ENCODE measurements around the gene MACROD2. TPM values are rescaled to one million over a fixed set of nuclear protein-coding genes. Genes with fewer than 3 reads are reported as not detected.
A peak's percentile ranks its signal among the peaks of the same experiment; 100 is the strongest.

The MACROD2 gene
- total RNA-seq, 1 donor from 2014 or later: 17.1 TPM

DNA sequence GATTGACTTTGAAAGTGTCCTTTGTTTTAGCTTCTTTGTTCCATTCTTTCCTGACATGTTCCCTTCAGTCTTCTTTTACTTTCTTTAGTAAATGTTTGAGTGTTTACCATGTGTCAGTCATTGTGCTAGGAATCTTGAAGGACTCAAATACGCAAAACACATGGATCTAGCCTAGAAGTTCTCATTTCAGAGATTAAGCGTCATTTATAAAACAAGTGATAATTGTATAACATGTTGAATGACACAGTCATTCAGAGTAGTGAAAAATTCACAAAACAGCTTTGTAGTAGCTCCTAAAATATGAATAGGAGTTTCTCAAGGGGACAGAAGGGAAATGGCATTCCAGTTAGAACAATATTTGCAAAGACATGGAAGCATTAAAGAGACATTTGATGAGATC is 66.9 kb downstream of the MACROD2 start:
- DNase-seq (ENCODE audit: low spot score): no peak

DNA sequence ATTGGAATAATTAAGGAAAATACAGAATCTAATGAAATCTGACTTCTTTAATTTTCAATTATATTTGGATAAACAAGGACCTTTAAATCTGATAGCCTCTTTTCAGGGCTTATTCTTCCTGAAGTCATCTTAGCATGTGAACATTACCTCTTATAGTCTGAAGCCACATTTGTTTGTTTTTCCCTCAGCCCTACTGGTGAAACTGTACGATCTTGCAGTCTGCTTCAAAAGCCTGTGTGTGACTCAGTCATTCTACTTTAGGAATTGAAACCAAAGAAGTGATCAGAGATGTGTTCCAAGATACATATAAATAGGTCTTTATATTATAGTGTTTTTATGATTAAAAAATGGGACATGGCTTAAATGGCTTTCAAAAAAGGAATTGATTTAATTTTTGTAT is 67.5 kb downstream of the MACROD2 start:
- DNase-seq (ENCODE audit: low spot score): no peak

DNA sequence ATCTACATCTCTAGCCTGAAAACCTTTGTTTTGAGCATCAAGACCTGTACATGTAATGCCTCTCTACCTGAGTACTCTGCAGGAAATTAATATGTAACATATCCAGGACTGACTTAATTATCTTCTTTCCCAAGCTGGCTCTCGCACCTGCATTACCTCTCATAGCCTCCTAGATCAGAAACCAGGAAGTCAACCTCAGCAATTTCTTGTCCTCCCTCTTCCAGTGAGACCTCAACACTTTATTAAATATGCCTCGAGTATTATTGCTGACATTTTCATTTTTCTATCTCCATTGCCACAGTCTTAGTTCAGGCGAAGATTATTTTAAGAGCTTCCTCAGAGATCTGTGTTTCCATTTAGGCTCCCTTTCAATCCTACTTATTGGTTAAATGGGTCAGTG is 69.0 kb downstream of the MACROD2 start:
- no peak for DNase-seq (ENCODE audit: low spot score)

DNA sequence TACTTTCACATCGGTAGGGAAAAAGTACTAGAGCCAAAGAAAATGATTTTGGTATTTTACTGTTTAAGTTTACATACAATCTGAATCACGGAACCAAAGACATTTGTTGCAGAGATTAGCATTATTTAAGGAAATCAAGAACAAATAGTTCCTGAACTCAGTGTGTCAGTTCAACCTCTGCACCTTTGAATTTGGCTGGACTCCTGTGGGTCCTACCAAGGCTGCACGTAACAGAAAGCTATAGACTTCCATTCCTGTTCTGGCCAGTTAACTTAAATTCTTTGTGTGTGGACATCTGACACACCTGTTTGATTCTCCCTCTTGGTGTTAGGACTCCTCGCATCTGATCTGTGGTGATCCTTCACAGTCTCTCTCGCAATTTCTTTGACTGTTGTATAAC is 69.6 kb downstream of the MACROD2 start:
- DNase-seq (ENCODE audit: low spot score): no peak

DNA sequence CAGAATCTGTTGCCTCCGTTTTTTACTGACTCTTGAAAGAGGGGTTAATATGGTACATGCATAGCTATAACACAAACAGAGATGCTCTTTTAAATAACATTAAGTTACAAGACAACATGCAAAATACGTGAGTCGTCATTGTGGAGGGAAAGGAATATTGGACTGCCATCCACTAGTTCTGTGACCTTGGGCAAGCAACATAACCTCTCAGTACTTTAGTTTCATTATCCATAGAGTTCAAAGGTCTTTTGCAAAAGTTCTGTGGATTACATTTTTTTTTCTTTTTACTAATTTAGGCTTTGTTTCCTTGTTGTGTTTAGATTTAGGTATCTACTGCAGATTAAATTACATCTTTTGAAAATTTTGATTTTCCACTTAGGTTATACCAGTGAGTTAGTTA is 70.5 kb downstream of the MACROD2 start:
- DNase-seq (ENCODE audit: low spot score): no peak

DNA sequence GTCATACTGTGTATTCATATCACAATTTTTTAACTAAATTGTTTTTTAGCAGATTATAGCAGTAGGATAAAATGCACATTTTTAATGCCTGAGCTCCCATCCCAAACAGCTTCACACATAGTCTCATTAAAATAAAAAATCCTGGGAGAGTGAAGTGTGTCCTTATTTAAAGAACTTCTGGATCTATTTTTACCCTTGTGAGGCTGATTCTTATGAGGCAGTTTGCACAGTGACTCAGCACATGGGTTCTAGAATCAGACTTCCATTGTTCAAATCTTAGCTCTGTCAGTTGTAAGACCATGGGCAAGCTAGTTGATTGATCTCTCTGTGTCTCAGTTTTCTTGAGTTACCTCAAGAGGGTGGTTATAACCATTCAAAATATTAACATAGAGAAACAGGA is 72.3 kb downstream of the MACROD2 start:
- DNase-seq (ENCODE audit: low spot score): no peak

DNA sequence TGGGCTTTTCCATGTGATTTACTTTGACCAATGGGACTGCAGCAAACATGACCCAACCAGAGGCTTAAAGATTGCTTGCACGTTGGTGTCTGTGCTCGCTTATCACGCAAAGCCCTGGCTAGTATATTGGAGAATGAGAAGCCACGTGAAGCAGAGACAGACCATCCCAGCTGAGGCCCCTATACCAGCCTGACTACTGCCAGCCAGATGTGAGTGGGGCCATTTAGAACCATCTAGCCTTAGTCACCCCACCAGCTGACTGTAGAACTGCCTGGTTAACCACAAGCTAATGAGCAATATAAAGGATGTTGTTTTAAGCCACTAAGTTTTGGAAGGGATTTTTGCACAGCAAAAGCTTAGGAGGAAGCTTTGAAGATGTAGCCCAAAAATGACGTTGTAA is 74.5 kb downstream of the MACROD2 start:
- DNase-seq (ENCODE audit: low spot score): no peak

DNA sequence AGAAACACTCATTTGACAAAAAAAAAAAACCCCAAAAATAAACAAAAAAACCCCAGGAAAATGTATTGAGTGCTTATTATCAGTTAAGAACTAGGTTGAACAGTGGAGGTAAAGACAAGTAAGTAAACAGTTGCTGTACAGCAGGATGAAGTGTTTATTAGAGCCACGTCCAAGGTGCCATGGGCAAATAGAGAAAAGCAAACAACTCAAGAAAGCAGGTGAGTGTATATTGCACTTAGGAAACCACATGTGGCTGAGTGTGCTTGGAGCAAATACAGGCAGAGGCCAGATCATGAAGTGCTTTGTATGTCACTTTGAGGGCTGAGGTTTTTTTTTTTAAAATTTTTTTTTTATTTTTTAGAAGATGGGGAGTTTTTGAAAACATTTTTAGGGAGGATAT is 98.3 kb downstream of the MACROD2 start:
- no peak for DNase-seq (ENCODE audit: low spot score)

DNA sequence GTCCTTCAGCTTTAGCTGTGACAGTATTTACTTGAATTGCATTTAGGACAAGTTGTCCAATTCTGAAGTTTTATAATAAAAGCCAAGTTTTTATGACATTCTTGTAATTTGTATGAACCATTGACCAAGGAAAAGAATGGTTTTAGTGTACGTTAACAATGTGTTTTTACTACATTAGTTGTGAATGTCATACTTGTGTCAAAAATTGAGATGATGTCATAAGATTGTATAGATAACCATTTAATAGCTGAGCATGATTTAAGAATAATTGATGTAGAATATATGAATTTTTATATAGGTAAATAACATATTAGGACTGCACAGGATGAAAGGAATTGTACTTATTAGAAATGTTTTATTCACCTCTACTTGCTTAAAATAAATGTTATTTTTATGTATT is 102.9 kb downstream of the MACROD2 start:
- no peak for DNase-seq (ENCODE audit: low spot score)

DNA sequence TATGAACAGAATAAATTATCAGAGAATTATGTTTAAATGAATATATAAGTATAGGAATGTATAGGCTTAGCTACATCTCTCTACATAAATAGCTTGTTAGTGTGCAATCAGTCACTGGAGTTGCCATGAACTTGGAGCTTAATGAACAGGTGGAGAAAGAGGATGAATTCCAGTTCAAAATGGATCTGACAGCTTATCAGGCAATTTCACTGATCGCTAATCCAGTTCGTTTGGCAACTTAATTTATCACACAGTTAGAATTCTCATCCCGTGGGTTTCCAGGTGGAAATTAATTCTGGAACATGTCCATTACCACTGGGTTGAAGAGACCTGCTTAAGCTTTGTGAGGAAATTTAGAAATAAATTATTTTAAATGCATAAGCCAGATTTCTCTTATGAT is 118.1 kb downstream of the MACROD2 start:
- no peak for DNase-seq (ENCODE audit: low spot score)

DNA sequence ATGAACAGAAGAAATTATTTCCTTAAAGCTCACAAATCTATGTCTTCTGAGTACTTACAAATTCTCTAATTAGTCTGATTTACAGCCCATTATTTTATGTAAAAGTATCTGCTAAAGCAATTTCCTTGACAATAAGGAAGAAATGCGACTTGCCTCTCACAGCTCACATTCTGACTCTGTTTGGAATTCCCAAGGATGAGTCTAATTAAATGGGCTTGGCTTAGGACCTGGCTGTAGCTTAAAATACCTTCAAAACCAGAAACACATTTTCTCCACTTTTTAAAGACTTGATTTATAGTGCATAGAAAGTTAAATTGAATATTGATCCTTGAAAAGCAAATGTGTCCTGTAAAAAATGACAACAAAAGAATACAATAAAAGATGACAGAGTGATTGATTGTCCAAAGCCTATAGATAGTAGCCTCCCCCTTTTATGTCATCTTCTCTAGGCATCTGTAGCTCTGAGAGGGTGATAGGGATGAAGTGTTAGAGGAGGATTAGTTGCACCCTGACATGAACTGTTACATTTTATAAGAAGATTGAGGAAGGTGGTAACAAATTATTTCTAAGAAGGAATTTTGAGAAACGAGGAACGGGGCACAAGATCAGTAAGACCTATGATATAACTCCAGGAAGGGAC is 118.9 kb downstream of the MACROD2 start:
- no peak for DNase-seq (ENCODE audit: low spot score)

DNA sequence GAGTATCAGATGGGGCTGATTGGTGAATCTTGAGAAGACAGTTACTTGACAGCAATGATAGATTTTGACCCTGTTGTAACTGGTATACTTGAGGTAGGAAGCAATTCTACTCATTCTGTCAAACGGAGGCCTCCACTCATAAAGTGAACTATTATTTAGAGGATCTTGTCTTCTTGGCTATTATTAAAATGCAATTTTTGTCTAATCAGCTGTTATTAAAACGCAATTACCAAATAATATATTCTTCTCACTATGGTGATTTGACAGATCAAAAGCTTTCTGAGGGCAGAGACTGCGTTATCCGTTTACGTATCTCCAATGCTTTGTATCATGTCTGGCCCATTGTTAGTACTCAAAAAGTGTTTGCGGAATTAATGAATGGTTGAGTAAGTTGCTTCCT is 120.7 kb downstream of the MACROD2 start:
- no peak for DNase-seq (ENCODE audit: low spot score)

DNA sequence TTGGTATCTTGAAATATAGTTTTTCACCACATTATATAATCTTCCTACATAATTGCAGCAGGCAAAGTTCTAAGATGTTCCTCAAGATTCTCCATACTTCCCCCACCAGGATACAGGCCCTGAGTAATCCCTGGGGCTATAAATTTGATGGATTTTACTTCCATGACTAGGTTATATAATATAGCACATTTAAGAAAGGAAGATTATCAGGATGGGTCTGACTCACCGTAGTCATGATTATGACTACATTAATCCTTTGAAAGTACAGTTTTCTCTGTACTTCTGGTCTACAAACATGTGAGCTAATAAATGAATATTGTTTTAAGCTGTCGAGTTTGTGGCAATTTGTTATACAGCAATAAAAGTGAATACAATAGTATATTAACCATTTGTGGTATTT is 122.5 kb downstream of the MACROD2 start:
- no peak for DNase-seq (ENCODE audit: low spot score)

DNA sequence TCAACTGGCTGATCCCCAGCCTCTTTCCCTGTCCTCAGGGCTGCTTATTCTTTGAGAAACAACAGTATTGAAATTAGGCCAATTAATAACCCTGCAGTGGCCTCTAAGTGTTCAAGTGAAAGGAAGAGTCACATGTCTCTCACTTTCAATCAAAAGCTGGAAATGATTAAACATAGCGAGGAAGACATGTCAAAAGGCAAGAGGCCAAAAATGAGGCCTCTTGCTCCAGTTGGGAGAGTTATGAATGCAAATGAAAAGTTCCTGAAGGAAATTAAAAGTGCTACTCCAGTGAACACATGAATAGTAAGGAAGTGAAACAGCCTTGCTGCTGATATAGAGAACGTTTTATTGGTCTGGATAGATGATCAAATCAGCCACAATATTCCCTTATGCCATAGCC is 131.5 kb downstream of the MACROD2 start:
- no peak for DNase-seq (ENCODE audit: low spot score)

DNA sequence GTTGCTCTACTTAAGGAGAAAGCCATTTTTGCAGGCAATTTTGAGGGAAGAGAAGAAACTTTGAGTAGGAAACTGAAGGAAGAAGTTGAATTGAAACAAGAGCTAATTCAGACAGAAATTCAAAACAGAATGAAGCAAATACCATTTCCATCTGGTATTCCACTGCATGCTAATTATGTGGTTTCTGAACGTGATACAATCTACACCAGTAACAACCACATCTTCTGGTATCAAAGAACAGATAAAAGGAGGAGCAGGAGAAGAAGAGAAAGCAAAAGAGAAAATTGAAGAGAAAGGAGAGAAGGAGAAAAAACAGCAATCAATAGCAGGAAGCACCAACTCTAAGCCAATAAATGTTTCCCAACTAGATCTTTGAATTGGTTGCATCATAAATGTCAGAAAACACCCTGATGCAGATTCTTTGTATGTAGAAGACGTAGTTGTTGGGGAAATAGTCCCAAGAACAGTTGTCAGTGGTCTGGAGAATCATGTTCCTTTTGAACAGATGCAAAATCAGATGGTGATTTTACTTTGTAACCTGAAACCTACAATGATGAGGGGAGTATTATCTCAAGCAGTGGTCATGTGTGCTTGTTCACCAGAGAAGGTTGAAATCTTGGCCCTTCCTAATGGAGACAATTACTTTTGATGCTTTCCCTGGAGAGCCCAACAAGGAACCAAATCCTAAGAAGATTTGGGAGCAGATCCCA is 132.4 kb downstream of the MACROD2 start:
- DNase-seq (ENCODE audit: low spot score): no peak

DNA sequence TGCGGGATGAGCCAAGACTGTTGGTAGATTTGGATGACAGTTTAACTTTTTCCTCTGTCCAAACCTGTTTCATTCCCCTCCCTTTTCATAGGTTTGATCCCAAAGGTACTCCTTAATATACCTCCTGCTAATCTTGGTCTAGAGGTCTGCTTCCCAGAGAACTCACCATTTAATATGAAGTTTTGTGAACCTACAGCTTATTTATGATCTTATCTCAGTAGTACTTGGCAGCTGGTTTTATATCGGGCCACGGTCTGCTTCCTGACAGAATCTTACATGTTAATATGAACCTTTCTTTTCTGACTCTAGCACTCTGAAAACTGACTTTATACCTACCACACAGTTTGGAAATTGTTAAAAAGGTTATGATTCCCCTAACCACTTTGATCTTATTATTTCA is 138.7 kb downstream of the MACROD2 start:
- DNase-seq (ENCODE audit: low spot score): no peak

DNA sequence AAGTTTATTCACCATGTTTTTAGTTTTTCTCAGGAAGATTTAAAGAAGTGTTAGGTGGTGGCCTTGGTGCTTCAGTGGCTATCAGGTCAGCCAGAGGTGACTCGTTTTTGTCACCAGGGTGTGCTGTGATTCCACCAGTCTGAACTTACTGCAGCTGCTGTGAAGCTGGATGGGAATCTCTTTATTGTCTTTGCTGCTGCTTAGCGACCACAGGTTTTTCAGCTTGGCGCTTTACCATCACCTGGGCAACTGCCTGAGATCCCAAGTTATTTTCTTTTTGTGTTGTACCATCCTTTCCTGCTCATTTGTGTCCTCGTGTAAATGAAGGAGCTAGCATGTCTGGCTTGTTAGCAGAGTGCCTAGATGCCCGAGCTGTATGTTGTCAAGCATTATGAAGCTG is 146.9 kb downstream of the MACROD2 start:
- DNase-seq (ENCODE audit: low spot score): peak; percentile 49

DNA sequence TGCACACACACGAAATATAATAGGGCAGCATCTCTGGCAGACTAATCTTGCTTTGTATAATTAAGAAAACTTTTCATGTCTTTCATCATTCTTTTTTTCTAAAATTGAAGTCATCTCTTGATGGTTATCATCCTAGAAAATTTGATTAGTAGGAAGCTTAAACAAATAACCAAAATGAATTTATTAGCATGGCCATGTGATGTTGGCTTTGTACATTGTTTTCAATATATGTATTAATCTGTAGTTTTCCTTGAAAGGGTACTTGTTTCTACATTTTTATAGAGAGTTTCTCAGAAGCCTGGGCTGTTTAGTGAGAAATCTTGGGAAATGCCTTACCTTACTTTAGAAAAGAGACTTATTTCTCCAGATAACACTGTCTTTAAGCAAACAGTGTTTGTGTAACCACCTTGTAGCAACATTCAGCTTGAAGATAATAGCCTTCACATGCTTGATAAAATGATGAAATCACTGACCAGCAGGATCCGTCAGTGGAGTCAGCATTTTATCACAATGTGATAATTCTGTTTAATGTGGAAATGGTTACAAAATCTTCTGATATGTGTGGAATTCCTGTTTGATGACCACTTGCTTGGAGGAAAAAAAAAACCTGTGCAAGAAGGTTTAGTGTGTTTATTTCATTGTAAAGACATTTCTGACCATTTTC is 147.8 kb downstream of the MACROD2 start:
- DNase-seq (ENCODE audit: low spot score): no peak

DNA sequence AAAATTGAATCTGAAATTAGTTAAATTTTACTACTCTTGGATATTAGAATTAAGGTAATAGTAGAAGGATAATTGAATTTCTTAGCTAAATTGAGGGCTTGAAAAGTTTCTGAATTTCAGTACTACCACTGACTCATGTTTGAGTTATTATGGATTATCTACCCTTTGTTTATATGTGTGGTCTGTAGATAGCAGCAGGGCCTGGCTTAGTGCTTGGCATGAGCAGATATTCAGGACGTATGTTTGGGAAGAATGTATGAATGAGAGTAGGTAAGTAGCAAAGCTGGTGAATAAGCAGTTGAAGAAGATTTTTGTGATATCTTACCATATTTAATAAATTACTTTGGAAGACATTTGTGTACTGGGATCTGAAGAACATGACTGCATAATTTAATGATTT is 152.7 kb downstream of the MACROD2 start:
- DNase-seq (ENCODE audit: low spot score): no peak

DNA sequence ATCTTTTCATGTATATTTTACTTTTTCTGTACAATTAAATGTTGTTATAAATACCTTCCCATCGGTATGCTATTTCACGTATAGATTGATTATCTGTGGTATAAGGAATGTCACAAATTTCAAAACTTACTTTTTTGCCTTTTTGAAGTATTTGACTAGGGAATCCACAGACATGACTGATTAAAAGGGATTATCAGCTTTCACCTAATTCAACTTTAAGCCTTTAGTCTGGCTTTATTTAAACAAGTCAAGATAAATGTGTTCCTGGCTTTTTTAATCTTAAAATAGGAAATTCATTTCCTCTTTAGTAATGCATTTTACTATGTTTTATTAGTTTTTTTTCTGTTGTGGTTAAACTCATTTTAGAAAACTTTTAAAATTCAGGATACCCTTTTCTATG is 160.0 kb downstream of the MACROD2 start:
- DNase-seq (ENCODE audit: low spot score): no peak

DNA sequence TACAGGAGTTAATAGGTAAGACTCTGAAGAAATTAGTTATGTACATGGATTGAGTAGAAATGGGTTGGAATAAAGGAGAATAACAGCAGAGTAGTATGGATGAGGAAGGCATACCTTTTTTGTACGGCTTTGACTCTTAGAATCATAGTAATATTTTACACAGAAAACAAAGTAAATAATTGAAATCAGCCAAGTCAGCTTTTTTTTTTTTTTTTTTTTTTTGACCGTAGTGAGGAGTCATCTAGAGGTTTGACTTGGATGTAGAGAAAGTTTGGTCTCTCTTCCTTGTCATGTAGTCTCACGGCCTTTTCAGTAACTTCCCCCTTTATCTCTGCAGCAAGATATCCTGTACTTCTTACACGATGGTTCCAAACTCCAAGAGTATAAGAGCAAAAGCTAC is 183.2 kb downstream of the MACROD2 start:
- DNase-seq (ENCODE audit: low spot score): no peak

DNA sequence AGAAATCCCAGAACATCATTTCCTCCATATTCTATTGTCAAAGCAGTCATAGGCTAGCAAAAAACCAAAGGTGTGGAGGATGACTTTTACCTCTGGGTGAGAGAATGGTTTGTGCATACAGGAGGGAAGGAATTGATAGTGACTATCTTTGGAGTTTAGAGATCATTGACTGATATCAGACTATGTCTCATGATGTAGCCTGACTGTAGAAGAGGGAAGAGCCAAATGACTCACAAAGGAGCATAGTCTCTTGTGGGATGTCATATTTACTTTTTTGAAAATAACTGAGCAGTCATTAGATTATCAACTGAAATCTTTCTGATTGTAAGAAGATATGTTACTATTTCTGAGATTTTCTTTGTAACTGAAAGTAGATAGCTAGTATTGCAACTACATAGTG is 183.6 kb downstream of the MACROD2 start:
- no peak for DNase-seq (ENCODE audit: low spot score)

DNA sequence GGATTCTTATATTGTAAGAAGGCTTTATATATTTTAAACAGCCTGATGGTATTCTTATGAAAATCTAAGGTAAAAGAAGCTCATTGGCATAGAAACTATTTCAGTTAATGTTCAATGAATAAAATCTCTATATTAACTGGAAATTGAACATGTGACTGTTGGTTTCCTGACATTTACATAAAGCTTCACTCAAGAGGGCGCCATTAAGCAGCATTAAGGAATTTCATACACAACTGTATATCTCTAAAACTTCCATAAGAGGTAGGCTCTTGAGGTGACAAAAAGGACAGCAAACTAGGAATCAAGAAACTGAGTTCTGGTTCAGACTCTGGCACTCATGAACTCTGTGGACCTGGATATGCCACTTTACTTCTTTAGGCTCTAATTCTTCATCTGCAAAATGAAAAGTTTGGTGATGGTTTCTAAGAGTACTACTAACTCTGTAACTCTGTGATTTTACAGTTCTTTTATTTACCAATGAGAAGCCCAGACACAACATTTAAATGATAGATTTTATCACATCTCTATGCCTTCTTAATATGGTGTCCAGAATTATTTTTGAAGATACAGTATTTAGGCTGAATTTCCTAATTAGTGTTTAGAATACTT is 194.6 kb downstream of the MACROD2 start:
- no peak for DNase-seq (ENCODE audit: low spot score)
